Sciatic nerve (tissue), 2 donors: Measurements from ENCODE around the gene CSNK1G1. TPM values are rescaled to one million over a fixed set of nuclear protein-coding genes. Genes with fewer than 3 reads are reported as not detected.
"Not testable (repeated sequence)": the region's sequence is repeated elsewhere in the genome, so short reads cannot be mapped to it uniquely, and the experiment has no call there.

Experiments
- ATAC-seq: fragments of 200-7000 bp; cut with Tn5 transposase; one replicate; pipeline ENCODE4 v1.9.1; 2020; ENCODE audit warnings: mild to moderate bottlenecking, moderate library complexity
- DNase-seq: peaks from one replicate; pipeline ENCODE4 v3.0.0-alpha.2; 2020; ENCODE audit warnings: low spot score
- intact Hi-C: fragments of 100-400 bp; cut with DNase I; formaldehyde crosslinking; loops from one replicate; pipeline ENCODE4 v1.14.2; 2022
- total RNA-seq: library from RNA; stranded (reverse); fragmentation: NEBNext Ultra II Directional; extraction: Animal tissue kit (Norgen Biotek cat#: 25700); gene quantifications from one replicate; pipeline ENCODE4 v1.2.1, GENCODE V29; 2021
- donor health status: DM: no; HTN: no; CAD: no.
- donor health status: DM: no; HTN: no; CAD: no.

The CSNK1G1 gene
- total RNA-seq, 1 donor from 2014 or later: 24.0 TPM

DNA sequence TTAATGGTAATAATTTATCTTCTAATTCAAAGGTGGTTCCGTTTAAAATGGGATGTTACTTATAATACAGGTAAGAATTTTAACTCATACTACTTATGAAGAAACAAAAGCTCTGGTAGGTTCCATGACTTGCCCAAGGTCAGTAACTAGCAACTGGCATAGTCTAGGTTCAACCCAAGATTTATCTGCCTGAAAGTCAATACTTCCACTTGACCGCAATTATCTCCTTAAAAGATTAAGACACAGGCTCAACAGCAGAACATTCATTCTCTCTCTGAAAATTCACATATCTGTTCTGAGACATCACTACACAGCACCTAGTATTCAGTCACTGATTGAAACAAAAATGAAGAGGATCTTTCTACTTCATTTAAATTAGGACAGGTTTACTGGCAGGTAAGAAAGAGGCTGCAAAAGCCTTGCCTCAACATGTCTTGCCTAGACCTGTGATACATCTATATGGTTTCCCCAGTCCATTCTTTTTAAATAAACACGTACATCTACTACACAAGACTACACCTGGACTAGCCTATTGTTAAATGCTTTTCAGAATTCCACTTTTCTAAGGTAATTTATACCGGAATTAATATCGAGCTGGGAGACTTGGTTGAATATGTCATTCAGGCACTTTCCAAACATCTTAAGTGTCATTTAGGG, 1.2 kb downstream of the CSNK1G1 start:
- DNase-seq (no peak), ATAC-seq (no peak)
- intact Hi-C loops: no loop called here

DNA sequence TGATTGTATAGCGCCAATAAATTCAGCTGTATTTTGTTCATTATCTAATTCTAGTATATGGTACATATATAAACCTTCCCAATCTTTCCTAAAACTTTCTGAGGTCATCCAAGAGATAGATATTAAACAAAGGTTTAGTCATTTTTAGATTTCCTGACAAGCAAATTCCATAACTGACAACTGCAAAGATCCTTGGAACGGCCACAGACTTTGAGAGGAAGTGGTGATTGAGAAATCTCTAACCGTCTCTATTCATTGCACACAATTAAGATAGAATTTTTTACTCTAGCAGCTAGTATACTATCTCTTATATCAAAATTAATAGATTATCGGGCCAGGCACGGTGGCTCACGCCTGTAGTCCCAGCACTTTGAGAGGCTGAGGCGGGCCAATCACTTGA, 4.7 kb downstream of the CSNK1G1 start:
- DNase-seq (no peak), ATAC-seq (no peak)
- intact Hi-C loops: no loop called here

DNA sequence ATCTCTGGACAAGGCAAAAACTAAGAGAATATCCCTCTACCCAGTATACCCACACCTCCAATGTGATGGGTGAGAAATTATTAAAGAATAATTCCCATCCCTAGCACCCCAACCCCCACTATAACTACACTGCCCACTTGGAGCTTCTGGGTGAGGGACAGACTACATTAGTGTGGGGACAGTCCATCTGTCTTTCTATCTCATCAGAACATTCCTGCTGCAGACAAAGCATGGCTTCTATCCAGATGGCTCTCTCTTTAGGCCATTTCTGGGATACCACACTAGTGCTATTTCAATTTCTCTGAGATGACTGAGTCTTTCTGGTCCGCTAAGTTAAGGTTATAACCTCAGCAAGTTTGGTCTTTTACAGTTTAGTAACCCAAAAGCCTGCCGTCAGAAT, 6.6 kb downstream of the CSNK1G1 start:
- ATAC-seq (no peak), DNase-seq (no peak)
- intact Hi-C loops: no loop called here

DNA sequence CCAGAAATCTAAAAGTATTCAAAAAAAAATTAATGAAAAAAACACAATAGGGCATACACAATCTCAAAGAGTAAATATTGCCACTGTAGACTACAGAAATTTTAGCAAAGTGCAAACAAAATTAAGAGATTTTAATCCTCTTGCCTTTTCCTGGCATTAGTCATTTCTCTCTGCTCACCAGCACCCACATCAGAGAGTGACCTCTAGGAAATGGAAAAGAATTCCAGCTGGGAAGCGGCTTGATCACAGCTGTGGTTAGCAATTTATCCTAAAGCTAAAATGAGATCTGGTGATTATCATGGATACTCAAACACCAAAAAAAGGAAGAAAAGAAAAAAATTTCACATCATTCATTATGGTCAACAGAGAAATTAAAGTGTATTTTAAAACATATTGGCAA, 7.5 kb downstream of the CSNK1G1 start:
- DNase-seq (no peak), ATAC-seq (no peak)
- intact Hi-C loops: no loop called here

DNA sequence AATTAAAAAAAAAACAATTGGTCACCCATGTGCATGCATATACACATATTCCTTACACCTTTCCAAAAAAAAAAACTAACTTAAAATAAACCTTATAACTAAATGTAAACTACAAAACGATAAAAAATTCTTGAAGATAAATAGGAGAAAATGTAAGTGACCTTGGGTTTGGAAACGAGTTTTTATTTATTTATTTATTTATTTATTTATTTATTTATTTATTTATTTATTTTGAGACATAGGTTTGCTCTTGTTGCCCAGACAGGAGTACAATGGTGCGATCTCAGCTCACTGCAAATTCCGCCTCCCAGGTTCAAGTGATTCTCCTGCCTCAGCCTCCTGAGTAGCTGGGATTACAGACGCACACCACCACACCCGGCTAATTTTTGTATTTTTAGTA, 9.7 kb downstream of the CSNK1G1 start:
- ATAC-seq, DNase-seq, intact Hi-C loops: not testable (repeated sequence)

DNA sequence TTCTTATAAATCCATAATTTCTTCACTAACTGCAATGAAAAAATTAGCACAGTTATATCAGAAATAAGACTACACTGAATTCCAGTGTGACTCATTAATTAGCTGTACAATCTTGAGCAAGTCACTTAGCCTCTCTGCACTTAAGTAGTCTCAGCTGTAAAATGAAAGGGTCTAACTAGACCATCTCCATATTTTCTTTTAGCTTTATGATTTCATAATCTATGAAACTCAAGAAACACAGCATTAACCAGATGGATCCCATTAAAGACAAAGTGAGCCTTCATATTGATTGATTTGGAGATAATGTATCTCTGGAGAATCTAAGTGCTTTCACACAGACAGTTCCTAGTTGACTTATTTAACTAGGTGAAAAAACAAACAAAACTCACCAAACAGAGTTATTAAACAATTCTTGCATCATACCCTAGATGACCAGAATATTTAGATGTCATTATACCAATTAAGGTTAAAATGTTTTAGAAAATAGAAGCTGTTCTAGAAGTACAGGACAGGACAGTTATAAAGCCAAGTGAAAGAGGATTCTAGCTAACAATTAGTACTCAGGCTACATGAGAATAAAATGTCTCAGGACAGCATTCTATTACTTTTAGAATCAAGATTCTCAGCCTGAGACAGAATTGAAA, 11.2 kb downstream of the CSNK1G1 start:
- ATAC-seq (no peak), DNase-seq (no peak)
- intact Hi-C loops: no loop called here

DNA sequence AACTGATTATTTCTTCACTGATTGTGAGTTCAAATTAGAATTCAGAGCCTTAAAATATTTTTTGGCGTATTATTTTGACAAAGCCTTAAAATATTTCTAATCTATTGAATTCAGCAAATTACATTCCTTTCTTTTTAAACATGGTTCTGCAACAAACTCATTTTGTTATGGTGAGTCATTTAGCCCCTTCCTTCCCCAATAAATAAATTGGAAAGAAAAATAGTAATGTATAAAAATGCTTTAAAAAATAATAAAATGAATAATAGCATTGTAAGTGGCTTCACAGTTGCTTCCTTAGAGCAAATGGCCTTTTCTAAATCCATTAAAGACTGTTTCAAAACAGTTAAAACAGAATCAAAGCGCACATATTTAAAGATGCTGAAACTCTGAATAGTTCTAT, 12.1 kb downstream of the CSNK1G1 start:
- ATAC-seq (no peak), DNase-seq (no peak)
- intact Hi-C loops: no loop called here

DNA sequence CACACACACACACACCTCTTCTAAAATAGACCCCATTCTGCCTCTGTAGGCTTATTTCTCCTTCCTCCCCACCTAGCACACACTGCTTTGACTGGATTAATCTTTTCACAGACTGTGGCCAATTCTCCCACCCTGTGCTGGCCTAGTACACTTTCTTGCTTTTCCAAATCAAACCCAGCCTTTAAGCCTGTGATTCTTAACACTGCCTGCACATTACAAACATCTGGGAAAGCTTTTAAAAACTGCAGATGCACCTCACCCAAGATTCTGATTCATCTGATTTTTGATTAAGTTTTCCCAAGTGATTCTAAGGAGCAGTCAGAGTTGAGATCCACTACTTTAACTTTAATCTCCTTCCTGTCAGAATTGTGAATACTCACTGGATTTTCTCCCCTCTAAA, 12.8 kb downstream of the CSNK1G1 start:
- peak; percentile 67 for ATAC-seq
- DNase-seq: no peak
- intact Hi-C loops: no loop called here

DNA sequence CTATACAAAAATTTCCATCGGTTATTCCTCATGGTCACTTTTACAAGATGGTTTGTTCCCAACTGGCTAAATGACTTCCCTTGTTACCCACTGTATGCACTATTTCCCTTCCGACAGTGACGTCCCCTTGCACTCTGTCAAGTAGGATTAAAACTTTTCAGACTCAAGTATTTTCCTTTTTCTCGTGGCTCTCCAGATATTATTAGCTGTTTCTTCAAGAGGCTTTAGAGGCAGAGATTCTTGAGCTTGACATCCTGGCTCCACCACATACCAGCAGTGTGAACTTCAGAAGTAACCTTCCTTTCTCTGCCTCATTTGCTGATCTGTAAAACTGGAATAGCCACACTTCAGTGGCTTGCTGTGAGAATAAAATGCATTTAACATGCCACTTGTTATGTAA, 14.0 kb downstream of the CSNK1G1 start:
- intact Hi-C loops: no loop called here
- DNase-seq: no peak
- no peak for ATAC-seq

DNA sequence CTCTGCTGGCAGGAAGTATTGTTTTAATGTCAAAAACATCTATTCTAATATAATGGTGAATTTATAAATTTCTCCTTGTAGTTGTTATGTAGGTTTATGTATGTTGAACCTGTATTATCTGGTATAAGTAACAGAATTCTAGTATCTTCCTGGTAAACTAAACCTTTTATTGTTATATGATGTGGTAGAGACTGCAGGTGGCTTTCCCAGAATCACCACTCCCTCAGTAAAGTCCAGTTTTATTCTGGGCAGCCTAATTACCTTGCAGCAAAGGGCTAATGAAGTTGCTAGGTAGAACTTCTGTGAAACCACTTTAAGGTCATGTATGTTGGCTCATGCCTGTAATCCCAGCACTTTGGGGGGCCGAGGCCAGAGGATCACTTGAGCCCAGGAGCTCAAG, 15.6 kb downstream of the CSNK1G1 start:
- DNase-seq (no peak), ATAC-seq (no peak)
- intact Hi-C loops: no loop called here

DNA sequence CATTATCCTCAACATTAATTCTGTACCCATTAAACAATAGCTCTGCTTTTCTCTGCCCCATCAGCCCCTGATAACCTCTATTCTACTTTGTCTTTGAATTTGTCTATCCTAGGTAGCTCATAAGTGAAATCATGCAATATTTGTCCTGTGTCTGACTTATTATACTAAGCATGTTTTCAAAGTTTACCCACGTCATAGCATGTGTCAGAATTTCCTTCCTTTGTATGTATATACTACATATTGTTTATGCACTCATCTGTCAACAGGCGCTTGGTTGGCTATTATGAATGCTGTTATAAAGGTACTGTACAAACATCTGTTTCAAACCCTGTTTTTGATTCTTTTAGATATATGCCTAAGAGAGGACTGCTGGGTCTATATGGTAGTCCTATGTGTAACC, 18.2 kb downstream of the CSNK1G1 start:
- no peak for ATAC-seq
- DNase-seq: no peak
- intact Hi-C loops: no loop called here

DNA sequence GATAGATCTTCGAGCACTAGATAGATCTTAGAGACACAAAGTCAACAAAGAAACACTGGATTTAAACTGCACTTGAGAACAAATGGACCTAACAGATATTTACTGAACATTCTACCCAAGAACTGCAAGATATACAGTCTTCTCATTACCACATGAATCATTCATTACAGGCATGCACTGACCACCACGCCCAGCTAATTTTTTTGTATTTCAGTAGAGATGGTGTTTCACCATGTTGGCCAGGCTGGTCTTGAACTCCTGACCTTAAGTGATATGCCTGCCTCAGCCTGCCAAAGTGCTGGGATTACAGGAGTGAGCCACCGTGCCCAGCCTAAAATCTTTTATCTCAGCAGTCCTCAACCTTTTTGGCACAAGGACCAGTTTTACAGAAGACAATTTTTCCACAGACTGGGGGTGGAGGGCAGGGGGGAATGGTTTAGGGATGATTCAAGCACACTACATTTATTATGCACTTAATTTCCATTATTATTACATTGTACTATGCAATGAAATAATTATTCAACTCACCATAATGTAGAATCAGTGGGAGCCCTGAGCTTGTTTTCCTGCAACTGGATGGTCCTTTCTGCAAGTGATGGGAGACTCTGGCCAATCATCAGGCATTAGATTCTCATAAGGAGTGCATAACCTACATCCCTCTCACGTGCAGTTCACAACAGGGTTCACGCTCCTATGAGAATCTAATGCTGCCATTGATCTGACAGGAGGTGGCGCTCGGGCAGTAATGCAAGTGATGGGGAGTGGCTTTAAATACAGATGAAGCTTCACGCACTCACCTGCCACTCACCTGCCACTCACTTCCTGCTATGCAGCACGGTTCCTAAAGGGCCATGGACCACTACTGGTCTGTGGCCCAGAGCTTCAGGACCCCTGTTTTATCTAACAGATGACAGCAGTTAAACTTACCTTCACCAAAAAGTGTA, 21.7 kb downstream of the CSNK1G1 start:
- DNase-seq (no peak), ATAC-seq (no peak)
- intact Hi-C loops: no loop called here

DNA sequence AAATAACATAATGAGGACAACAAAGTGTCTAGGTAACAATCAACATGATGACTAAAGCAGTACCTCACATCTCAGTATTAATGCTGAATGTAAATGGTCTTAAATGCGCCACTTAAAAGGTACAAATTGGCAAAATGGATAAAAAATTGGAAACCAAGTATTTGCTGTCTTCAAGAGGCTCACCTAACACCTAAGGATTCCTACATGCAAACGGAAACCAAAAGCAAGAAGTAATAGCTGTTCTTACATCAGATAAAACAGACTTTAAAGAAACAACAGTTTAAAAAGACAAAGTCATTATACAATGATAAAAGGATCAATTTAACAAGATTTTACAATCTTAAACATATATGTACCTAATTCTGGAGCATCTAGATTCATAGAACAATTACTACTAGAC, 22.5 kb downstream of the CSNK1G1 start:
- DNase-seq (no peak), ATAC-seq (no peak)
- intact Hi-C loops: no loop called here

DNA sequence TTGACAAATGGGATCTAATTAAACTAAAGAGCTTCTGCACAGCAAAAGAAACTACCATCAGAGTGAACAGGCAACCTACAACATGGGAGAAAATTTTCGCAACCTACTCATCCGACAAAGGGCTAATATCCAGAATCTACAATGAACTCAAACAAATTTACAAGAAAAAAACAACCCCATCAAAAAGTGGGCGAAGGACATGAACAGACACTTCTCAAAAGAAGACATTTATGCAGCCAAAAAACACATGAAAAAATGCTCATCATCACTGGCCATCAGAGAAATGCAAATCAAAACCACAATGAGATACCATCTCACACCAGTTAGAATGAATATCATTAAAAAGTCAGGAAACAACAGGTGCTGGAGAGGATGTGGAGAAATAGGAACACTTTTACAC, 24.3 kb downstream of the CSNK1G1 start:
- ATAC-seq, DNase-seq, intact Hi-C loops: not testable (repeated sequence)

DNA sequence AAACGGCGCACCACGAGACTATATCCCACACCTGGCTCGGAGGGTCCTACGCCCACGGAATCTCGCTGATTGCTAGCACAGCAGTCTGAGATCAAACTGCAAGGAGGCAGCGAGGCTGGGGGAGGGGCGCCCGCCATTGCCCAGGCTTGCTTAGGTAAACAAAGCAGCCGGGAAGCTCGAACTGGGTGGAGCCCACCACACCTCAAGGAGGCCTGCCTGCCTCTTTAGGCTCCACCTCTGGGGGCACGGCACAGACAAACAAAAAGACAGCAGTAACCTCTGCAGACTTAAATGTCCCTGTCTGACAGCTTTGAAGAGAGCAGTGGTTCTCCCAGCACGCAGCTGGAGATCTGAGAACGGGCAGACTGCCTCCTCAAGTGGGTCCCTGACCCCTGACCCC, 29.0 kb downstream of the CSNK1G1 start:
- DNase-seq, ATAC-seq, intact Hi-C loops: not testable (repeated sequence)

DNA sequence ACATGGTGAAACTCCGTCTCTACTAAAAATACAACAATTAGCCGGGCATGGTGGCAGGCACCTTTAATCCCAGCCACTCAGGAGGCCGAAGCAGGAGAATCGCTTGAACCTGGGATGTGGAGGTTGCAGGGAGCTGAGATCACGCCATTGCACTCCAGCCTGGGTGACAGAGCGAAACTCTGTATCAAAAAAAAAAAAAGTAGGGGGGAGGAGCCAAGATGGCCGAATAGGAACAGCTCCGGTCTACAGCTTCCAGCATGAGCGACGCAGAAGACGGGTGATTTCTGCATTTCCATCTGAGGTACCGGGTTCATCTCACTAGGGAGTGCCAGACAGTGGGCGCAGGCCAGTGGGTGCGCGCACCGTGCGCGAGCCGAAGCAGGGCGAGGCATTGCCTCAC, 29.5 kb downstream of the CSNK1G1 start:
- intact Hi-C loops, DNase-seq, ATAC-seq: not testable (repeated sequence)

DNA sequence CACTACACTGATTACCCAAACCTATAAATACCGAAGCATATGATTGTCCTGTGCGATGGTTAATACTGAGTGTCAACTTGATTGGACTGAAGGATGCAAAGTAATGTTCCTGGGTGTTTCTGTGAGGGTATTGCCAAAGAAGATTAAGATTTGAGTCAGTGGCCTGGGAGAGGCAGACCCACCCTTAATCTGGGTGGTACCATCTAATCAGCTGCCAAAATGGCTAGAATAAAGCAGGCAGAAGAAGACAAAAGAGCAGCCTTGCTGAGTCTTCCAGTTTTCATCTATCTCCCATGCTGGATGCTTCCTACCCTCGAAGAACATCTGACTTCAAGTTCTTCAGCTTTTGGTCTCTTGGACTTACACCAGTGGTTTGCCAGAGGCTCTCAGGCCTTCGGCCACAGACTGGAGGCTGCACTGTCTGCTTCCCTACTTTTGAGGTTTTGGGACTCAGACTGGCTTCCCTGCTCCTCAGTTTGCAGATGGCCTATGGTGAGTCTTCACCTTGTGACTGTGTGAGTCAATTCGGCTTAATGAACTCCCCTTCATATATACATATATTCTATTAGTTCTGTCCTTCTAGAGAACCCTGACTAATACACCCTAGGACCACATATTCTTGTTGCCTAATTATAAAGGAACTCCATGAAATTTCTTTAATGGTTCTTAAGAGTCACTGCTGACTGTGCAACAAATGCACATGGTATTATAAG, 31.7 kb downstream of the CSNK1G1 start:
- ATAC-seq (no peak), DNase-seq (no peak)
- intact Hi-C loops: no loop called here

DNA sequence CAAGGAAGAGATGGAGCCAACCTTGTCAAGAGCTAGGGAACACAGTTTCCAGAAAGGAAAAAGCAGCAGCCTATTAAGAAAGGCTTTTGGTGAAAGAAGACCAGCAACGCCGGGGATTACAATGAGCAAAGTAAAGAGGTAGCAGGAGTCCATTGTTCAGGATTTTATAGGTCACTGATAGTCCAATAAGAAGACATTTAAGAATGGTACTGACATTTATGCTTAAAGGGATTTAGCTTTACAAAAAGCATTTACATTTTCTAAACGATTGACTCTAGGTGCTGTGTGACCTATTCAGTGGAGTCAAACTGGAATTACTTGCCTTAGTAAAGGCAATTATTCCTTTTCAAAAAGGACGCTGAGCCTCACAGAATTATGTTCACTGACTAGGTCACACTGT, 40.8 kb downstream of the CSNK1G1 start:
- DNase-seq (no peak), ATAC-seq (no peak)
- intact Hi-C loops: no loop called here

DNA sequence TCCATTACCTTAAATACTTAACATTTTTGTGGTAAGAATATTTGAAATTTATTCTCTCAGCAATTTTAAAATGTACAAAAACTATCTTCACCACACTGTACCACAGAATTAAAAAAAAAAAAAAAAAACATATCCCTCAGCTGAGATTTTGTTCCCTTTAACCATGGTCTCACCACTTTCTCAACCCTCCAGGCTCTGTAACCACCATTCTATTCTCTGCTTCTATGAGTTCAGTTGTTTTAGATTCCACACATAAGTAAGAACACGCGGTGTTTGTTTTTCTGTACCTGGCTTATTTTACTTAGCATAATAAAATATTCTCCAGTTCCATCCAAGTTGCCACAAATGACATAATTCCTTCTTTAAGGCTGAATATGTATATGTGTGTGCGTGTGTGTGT, 41.5 kb downstream of the CSNK1G1 start:
- ATAC-seq: no peak
- intact Hi-C loops: no loop called here
- DNase-seq: no peak
